HEK293 (cell line): Measurements from ENCODE around the gene DCBLD2.

Experiments used
- ZNF146 ChIP-seq: fragments of 450-650 bp; formaldehyde crosslinking; IDR thresholded peaks from 2 replicates; pipeline ENCODE4 v1.5.1; 2016; ENCODE audit warnings: missing biosample characterization, missing genetic modification characterization
- ZNF660 ChIP-seq: fragments of 450-650 bp; IDR thresholded peaks from 2 replicates; pipeline ENCODE4 v1.5.1; 2018; ENCODE audit warnings: missing biosample characterization, mild to moderate bottlenecking, missing genetic modification characterization

DNA sequence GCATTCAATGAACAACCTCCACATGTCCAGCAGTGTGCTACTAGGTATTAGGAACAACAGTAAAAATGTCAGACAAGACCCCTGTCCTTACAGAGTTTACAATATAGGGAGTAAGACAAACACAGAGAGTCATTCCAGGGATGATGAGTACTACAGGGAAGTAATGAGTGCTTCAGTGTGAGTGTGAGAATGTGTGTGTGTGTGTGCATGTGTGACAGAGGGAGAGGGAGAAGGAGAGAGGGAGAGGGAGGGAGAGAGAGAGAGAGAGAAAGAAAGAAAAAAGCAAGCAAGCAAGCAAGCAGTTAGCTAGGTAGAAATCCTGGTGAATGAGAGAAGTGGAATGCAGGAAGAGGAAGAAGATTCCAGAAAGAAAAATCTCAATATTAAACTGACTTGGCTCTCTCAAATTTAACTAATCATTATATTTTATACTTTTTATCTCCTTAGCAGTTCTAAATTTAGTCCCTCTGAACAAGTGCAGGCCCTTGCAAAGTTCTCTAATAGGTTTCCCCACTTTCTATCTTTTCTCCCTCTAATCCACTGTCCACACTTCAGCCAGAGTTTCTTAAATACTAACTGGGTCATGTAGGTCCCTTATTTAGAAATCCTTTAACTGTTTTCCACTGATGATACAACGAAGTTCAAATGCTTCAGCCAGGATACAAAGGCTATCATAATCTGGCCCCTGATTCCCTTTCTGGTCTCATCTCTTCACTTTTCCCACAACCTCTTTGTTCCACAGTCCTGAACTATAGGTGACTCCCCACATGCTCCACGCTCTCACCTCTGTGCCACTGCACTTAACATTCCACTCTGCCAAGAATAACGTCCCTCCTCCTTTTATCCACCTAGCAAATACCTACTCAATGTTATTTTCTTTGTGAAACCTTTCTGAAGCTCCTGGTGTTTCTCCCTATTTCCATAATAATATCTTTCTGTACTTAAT is 10.3 kb downstream of the DCBLD2 start:
- TF ChIP-seq ZNF660 (no peak), ZNF146 (tag by site-specific recombination) (no peak)
